GM12892 (cell line): ENCODE data around the gene FBLN2.

Source experiments
- POLR2AphosphoS5 ChIP-seq: IDR thresholded peaks from 2 replicates; pipeline ENCODE4 v1.6.1; 2011; ENCODE audit warnings: low read depth, low read length, control low read depth
- TAF1 ChIP-seq: IDR thresholded peaks from 2 replicates; pipeline ENCODE4 v1.6.1; 2011; ENCODE audit warnings: low read depth, mild to moderate bottlenecking, control low read depth, low read length, borderline replicate concordance

DNA sequence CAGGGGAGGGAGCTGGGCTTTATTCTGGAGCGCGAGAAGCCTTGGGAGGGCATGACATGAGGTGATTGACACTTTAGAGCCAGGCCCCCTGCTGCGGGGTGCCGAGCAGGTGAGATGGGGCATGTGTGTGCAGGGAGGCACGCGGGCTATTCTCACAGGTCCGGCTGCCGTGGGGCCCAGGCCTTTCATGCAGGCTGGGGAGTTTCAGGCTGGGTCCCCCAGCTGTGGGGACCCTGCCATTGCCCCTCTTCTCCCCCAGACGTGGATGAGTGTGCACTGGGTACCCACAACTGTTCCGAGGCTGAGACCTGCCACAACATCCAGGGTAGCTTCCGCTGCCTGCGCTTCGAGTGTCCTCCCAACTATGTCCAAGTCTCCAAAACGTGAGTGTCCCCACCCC is 87.3 kb downstream of the FBLN2 start:
- TF ChIP-seq TAF1, result no peak
- TF ChIP-seq POLR2AphosphoS5, result no peak
